Stimulated activated naive B cell treated with anti-CD40 and anti-IgM and Interleukin-4, amounts not matched to agents 10 μg/mL and 1 μg/mL and 100 μg/mL, for 72 hours (primary cell): ENCODE measurements around the gene UNC5C.
A peak's percentile ranks its signal among the peaks of the same experiment; 100 is the strongest.

Source experiments
- ATAC-seq, 2 donors: fragments of 150-1000 bp; cut with Tn5 transposase; replicated peaks; 2 replicates each; pipeline ENCODE4 v1.10.0; 2021; ENCODE audit warnings: moderate library complexity in 1 of 2
- DNase-seq: peaks from one replicate; pipeline ENCODE4 v3.0.0; 2021
- H3K27ac Mint-ChIP-seq: one replicate; pipeline ENCODE4 v1.8.0; 2022; ENCODE audit warnings: mild to moderate bottlenecking, mixed read lengths
- H3K27me3 Mint-ChIP-seq, 2 donors: one replicate each; pipeline ENCODE4 v1.8.0; 2022; ENCODE audit warnings: mixed read lengths in 2 of 2
- H3K36me3 Mint-ChIP-seq, 2 donors: one replicate each; pipeline ENCODE4 v1.8.0; 2022; ENCODE audit warnings: mixed read lengths in 2 of 2, mild to moderate bottlenecking in 1 of 2
- H3K4me1 Mint-ChIP-seq, 2 donors: one replicate each; pipeline ENCODE4 v1.8.0; 2022; ENCODE audit warnings: mixed read lengths in 2 of 2, mild to moderate bottlenecking in 1 of 2
- H3K4me3 Mint-ChIP-seq, 2 donors: one replicate each; pipeline ENCODE4 v1.8.0; 2022; ENCODE audit warnings: mild to moderate bottlenecking in 2 of 2, mixed read lengths in 2 of 2, moderate library complexity in 1 of 2
- H3K9me3 Mint-ChIP-seq, 2 donors: one replicate each; pipeline ENCODE4 v1.8.0; 2022; ENCODE audit warnings: mixed read lengths in 2 of 2, mild to moderate bottlenecking in 1 of 2

Gene UNC5C

DNA sequence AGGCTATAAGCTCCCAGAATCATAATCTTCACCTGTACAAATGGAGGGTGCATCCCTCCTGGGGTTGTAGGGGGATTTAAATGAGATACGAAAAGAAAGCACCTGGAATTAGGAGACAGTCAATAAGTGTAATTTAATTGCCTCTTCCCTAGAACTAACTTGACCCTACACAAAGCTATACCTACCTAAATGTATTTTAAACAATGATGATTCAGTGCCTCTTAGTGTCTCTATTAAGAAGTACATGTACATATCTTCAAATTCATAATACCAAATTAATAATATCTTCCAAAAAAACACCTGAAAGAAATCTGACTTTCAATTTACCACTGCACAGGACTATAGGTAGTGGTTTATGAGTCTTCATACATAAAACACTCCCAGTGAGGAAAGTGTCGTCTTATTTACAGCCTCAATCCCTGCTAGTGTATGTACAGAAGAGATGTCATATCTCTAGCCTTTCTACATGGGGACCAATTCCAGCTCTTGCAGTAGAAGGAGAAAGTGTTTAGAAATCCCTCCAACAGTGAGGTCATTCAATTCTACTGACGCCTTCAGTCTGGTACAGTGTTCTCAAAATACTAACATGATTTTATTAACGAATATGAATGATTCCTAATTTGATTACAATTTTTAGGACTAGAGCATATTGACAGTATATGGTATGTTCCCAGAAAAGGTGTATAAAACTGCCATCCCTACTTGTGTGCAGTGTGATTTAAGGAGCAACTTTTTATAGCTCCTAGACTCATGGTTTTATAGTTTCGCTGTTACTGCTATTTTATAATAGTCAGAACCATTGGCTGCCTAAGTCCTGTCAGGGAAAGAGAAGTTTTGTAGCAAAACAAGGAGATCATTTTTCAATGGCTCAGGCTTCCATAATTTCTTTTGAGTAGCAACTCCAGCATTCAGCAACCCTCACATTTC, 282.7 kb downstream of the UNC5C start:
- H3K27me3 Mint-ChIP-seq: no peaks in the 10 kb centered on the region
- H3K4me3 Mint-ChIP-seq: no peak overlapping the region
- H3K27ac Mint-ChIP-seq: no peak overlapping the region
- no peaks in the 10 kb centered on the region for H3K9me3 Mint-ChIP-seq
- no peak for ATAC-seq
- no peaks in the 10 kb centered on the region for H3K4me1 Mint-ChIP-seq
- no peak for DNase-seq
- H3K36me3 Mint-ChIP-seq: no peaks in the 10 kb centered on the region

DNA sequence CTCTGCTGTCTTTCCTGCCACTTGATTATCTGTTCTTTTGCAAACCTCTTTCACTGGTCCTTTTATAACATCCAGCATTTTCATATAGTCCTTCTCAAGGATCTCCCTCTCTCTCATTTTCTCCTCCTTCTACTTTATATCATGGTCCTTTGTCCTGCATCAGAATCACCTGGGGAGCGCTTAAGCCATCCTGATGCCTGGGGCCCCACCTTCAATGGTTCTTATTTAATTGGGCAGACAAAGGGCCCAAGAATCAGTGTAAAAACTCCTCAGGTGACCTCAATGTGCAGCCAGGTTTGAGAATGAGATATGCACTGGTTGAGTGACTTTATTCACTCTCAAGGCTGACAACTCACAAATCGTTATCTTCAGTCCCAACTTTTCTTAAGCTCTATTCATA, 283.9 kb downstream of the UNC5C start:
- no peaks in the 10 kb centered on the region for H3K9me3 Mint-ChIP-seq
- H3K27me3 Mint-ChIP-seq: no peaks in the 10 kb centered on the region
- no peak overlapping the region for H3K4me3 Mint-ChIP-seq
- no peaks in the 10 kb centered on the region for H3K36me3 Mint-ChIP-seq
- DNase-seq (no peak), ATAC-seq (no peak)
- H3K27ac Mint-ChIP-seq: no peak overlapping the region
- no peaks in the 10 kb centered on the region for H3K4me1 Mint-ChIP-seq

DNA sequence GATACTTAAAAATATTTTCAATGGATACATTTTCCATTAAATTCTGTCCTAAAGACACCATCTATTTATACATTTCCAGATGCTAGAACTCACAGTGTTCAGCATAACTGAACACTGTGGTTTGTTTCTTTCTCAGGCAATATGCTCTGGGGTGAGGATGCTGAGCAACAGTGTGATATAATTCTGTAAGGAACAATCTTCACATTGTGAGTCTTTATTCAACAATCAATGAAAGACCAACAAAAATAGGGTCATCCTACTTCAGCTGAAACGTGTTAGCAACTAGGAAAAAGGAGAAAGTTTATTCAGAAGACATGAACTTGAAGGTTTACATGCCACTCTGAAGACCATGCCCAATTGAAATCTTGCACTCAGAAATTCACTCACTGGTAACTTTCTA, 284.8 kb downstream of the UNC5C start:
- H3K9me3 Mint-ChIP-seq: no peaks in the 10 kb centered on the region
- DNase-seq (no peak), ATAC-seq (no peak)
- H3K4me3 Mint-ChIP-seq: no peak overlapping the region
- no peaks in the 10 kb centered on the region for H3K4me1 Mint-ChIP-seq
- H3K27ac Mint-ChIP-seq: no peak overlapping the region
- no peaks in the 10 kb centered on the region for H3K36me3 Mint-ChIP-seq
- no peaks in the 10 kb centered on the region for H3K27me3 Mint-ChIP-seq

DNA sequence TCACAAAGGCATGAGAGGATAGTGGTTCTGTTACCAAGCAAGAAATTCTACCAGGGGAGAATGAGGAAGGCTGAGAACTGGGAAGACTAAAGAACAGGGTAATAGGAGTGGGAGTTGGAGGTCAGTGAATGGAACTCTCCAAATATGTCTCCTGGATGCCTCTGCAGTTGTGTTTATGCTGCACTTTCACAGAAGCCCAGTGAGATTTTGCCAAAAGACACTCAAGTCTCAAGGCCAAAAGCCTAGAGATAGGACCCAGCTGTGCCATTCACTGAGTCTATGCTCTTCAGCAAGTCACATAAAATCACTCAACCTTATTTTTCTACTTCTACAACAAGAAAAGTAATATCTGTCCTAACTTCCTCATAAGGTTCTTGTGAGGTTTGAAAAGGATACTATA, 285.4 kb downstream of the UNC5C start:
- Mint-ChIP-seq H3K9me3 (no peaks in the 10 kb centered on the region), H3K27ac (no peak overlapping the region), H3K27me3 (no peaks in the 10 kb centered on the region), H3K36me3 (no peaks in the 10 kb centered on the region), H3K4me3 (no peak overlapping the region), H3K4me1 (no peaks in the 10 kb centered on the region)
- DNase-seq (no peak), ATAC-seq (no peak)

DNA sequence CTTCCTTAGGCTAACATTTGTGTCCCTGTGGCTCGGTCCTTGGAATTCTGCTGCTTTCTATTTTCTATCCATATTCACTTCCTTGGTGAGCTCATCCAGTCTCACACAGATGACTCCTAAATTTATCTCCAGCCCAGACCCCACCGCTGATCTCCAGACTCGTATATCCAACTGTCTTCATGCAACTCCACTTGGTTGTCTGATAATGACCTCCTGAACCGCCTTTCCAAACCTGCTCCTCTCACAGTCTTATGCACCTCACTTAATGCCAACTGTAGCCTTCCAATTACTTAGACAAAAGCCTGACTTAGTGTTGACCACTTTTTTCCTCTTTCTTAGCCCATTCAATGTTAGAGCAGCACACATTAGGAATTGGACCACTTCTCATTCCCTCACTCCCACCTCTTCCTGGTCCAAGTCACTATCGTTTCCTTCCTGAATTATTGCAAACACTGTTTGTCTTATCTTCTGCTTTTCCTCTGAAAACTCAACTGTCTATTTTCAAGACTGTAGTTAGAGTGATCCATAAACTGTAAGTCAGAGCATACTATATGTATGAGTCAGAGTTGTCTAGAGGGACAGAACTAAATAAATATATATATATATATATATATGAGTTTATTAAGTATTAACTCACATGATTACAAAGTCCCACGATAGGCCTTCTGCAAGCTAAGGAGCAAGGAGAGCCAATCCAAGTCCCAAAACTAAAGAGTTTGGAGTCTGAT, 292.5 kb downstream of the UNC5C start:
- no peaks in the 10 kb centered on the region for H3K36me3 Mint-ChIP-seq
- no peaks in the 10 kb centered on the region for H3K4me1 Mint-ChIP-seq
- no peak overlapping the region for H3K27ac Mint-ChIP-seq
- H3K9me3 Mint-ChIP-seq: no peaks in the 10 kb centered on the region
- H3K27me3 Mint-ChIP-seq: no peaks in the 10 kb centered on the region
- no peak for DNase-seq
- H3K4me3 Mint-ChIP-seq: no peak overlapping the region
- no peak for ATAC-seq

DNA sequence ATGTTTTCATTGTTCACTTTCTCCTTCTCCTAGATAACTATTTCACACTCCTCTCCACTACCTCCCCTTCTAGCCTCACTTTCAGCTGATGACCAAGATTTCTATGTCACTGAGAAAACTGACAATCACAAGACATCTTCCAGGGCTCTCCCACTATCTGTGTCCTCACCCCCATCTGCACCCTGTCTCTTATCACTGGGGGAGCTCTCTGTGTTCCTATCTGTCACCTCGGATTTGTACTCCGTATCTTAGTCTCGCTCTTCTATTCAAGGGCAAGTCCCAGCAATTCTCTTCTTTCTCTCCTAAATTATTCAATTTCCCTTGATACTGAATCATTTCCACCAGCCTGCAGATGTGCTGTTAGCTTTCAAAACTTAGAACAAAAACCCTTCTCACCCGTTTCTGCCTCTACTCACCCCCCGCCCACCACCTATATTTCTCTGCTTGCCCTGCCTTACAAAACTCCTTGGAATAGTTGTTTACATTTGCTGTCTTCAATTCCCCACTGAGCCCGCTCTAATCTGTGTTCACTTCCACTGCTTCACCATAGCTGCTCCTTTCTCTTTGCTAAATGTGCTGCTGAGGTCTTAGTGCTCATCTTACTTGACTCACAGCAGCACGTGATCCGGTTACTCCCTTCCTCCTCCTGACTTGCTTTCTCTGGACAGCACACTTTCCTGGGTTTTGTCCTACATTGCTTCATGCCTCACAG, 293.2 kb downstream of the UNC5C start:
- no peaks in the 10 kb centered on the region for H3K9me3 Mint-ChIP-seq
- no peaks in the 10 kb centered on the region for H3K27me3 Mint-ChIP-seq
- no peak overlapping the region for H3K27ac Mint-ChIP-seq
- ATAC-seq (no peak), DNase-seq (no peak)
- H3K36me3 Mint-ChIP-seq: no peaks in the 10 kb centered on the region
- H3K4me3 Mint-ChIP-seq: no peak overlapping the region
- H3K4me1 Mint-ChIP-seq: no peaks in the 10 kb centered on the region

DNA sequence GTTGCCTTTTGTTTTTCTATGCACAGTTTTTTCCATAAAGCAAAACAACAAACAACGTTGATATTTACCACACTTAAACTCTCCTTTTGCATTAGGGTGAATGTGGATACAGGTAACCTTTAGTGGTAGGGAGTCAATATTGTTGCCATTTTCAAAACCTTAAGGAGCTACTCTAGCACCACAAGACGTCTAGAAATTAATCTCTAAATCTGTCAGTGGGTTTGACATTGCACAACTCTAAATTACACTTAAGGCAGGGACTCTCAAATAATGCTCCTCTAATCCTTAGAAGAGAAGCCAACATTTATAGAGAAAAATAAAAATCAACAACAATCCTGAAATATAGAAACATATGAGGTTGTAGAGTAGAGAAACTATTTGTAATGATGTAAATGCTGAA, 297.2 kb downstream of the UNC5C start:
- Mint-ChIP-seq H3K9me3 (no peaks in the 10 kb centered on the region), H3K4me1 (no peaks in the 10 kb centered on the region), H3K27ac (no peak overlapping the region), H3K4me3 (no peak overlapping the region), H3K36me3 (no peaks in the 10 kb centered on the region), H3K27me3 (no peaks in the 10 kb centered on the region)
- ATAC-seq (no peak), DNase-seq (no peak)

DNA sequence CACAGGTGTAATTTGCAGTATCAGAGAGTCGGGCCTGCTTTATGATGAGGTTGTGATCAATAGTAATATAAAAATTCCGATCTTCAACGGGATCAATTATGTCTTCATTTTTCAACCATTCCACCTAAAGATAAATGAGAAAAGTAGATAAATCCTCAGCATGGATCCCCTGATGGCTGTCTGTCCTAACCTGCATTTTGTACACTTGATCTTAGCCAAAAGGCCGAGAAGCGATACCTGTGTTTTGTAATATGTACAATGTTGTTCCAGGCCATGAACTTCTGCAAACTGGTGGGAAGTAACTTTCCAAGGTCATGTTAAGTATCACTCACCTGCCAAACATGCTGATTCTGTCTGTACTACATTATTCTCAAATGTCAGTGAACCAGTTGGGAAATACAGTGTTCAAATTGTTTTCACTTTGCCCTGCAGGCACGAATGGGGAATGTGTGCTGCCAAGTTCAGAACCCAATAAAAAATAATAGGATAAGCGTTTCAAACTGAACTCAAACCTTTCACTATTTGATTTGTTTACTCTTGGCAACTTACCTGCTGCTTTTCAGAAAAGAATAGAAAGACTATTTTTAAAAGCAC, 298.1 kb downstream of the UNC5C start:
- H3K27ac Mint-ChIP-seq: no peak overlapping the region
- no peak for ATAC-seq

DNA sequence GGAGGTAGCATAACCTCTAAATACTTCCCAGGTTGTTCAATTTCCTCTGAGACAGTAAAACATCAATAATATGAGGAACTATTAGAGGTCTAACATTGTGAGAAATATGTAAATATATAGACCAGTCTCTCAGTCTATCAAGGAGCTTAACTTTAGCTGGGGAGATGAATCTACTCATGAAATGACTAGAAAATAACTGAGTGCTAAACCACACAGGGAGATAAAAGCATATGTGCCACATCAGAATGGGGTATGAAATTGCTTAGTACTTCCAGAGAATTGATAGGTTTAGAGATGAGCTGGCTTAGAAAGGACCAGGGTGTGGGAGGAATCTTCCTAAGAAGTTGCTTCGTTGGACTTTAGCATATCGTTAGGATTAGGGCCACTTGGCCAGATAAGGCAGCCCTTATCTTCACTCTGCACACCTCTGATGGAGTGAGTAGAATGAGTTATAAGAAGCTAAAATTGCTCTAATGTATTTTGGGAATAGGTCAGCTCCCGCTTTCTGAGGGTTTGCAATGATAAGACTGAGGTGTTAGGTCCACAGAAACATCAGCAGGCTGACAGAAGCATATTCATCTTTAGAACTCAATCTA, 299.2 kb downstream of the UNC5C start:
- DNase-seq (no peak), ATAC-seq (peak in 1 of 2 donors; percentile 23)
- no peaks in the 10 kb centered on the region for H3K4me1 Mint-ChIP-seq
- no peak overlapping the region for H3K4me3 Mint-ChIP-seq
- H3K27me3 Mint-ChIP-seq: no peaks in the 10 kb centered on the region
- H3K36me3 Mint-ChIP-seq: no peaks in the 10 kb centered on the region
- no peaks in the 10 kb centered on the region for H3K9me3 Mint-ChIP-seq
- no peak overlapping the region for H3K27ac Mint-ChIP-seq

More for the DNA sequence above, 298.1 kb downstream of the UNC5C start:
- Mint-ChIP-seq H3K36me3 (no peaks in the 10 kb centered on the region), H3K9me3 (no peaks in the 10 kb centered on the region), H3K4me3 (no peak overlapping the region), H3K27me3 (no peaks in the 10 kb centered on the region), H3K4me1 (no peaks in the 10 kb centered on the region)
- no peak for DNase-seq

DNA sequence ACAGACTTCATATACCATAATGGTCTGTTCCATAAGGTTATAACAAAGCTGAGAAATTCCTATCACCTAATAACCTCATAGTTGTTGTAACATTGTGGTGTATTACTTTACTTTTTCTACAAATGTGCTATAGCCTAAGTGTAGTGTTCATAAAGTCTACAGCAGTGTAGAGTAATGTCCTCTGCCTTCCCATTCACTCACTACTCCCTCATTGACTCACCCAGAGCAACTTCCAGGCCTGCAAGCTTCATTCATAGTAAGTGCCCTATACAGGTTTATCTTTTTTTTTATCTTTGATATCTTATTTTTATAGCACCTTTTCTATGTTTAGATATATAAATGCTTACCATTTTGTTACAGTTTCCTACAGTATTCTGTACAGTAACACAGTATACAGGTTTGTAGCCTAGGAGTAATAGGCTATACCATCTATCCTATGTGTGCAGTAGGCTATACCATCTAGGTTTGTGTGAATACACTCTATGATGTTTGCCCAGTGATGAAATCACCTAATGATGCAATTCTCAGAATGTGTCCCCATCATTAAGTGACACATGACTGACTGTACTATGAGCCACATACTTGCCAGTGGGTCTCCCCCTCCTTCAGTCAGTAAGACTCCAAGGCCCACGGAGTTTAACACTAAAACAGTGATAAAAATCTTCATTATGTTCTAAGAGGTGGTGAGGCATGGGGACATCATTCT, 299.9 kb downstream of the UNC5C start:
- no peaks in the 10 kb centered on the region for H3K9me3 Mint-ChIP-seq
- H3K27ac Mint-ChIP-seq: no peak overlapping the region
- no peaks in the 10 kb centered on the region for H3K4me1 Mint-ChIP-seq
- DNase-seq: no peak
- ATAC-seq: no peak
- no peaks in the 10 kb centered on the region for H3K36me3 Mint-ChIP-seq
- no peaks in the 10 kb centered on the region for H3K27me3 Mint-ChIP-seq
- no peak overlapping the region for H3K4me3 Mint-ChIP-seq

DNA sequence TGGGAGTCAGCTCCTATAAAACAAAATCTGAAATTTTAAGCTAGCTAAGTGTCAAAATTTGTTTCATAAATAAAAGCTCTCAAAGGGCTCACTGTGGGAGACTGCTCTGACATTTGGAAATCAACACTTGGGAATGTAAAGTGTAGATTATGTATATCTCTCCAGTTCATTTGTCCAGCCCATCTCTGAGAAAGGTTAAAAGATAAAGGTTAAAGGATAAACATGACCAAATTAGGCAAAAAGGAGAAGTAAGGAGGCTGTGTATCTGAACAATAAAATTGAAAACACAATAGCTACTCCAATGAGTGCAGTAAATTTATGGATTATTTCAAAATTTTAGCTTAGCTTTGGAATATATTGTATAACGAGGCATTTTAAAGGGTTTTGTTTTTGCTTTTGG, 304.9 kb downstream of the UNC5C start:
- no peak for DNase-seq
- Mint-ChIP-seq H3K9me3 (peaks cover under 1 to 1% of the 10 kb centered on the region in 2 donors), H3K27me3 (no peaks in the 10 kb centered on the region), H3K4me1 (no peaks in the 10 kb centered on the region), H3K4me3 (no peak overlapping the region), H3K36me3 (no peaks in the 10 kb centered on the region), H3K27ac (no peak overlapping the region)
- no peak for ATAC-seq

DNA sequence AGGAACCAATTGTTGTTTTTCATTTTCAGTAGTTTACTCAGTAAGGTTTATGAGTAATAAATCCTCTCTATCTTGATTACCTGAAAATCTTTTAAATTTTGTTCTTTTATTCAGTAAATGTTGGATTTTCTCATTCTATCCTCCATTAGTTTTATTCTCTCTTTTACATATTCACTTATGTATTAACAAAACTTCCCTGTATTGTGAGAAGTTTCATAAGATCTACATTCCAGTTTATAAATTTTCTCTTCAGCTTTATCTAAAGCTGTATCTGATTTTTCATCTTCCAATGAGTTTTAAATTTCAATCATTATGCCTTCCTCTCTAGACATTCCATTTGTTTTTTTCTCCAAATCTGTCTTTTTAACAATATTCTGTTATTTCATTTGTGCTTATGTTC, 310.2 kb downstream of the UNC5C start:
- no peak overlapping the region for H3K27ac Mint-ChIP-seq
- no peaks in the 10 kb centered on the region for H3K27me3 Mint-ChIP-seq
- H3K36me3 Mint-ChIP-seq: no peaks in the 10 kb centered on the region
- H3K9me3 Mint-ChIP-seq: peaks cover 5 to 9% of the 10 kb centered on the region in 2 donors
- ATAC-seq (no peak), DNase-seq (no peak)
- H3K4me1 Mint-ChIP-seq: no peaks in the 10 kb centered on the region
- no peak overlapping the region for H3K4me3 Mint-ChIP-seq

DNA sequence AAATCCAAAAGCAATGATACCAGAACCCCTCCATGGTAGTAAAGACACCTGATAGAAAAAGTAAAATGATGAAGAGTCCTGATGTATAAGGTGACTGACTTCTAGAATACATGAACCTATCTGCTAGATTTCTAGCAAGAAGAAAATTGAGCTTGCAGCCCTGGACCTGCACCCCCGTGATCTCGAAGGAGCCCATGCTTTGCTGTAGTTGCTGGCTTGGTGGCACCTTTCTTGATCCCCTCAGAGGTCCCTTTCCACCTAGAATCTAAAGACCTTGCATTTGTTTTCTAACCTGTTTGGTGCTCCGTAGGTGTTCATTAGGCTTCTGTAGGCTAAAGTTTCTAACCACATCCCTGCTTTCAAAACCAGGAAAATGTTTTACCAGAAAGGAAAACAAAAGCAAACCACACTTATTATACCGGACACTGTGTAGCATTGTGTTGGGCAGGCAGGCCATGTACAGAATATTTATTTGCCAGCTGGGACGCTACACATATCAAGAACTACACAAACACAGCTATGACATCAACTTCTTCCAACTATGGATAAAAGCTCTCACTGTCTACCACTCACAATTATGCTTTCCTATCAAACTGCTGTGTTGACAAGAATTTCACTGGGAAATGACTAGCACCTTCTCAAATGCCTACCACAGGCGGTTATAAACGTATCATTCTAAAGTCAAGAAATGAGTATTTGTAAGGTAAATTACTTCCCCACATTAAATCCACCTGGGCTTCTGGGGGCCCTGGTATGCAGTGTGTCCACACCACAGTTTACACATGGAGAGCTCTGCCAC, 316.2 kb downstream of the UNC5C start:
- no peak overlapping the region for H3K4me3 Mint-ChIP-seq
- H3K4me1 Mint-ChIP-seq: no peaks in the 10 kb centered on the region
- no peak overlapping the region for H3K27ac Mint-ChIP-seq
- H3K9me3 Mint-ChIP-seq: no peaks in the 10 kb centered on the region
- no peaks in the 10 kb centered on the region for H3K27me3 Mint-ChIP-seq
- H3K36me3 Mint-ChIP-seq: no peaks in the 10 kb centered on the region
- DNase-seq: no peak
- no peak for ATAC-seq
